GM21515 (cell line): ENCODE results near the gene LYSMD4.
"Not testable (repeated sequence)": the region's sequence is repeated elsewhere in the genome, so short reads cannot be mapped to it uniquely, and the experiment has no call there.

Source experiments
- ATAC-seq: cut with Tn5 transposase; IDR thresholded peaks from one replicate; pipeline ENCODE4 v1.9.1; 2021; ENCODE audit not compliant: unreplicated experiment

The LYSMD4 gene

DNA sequence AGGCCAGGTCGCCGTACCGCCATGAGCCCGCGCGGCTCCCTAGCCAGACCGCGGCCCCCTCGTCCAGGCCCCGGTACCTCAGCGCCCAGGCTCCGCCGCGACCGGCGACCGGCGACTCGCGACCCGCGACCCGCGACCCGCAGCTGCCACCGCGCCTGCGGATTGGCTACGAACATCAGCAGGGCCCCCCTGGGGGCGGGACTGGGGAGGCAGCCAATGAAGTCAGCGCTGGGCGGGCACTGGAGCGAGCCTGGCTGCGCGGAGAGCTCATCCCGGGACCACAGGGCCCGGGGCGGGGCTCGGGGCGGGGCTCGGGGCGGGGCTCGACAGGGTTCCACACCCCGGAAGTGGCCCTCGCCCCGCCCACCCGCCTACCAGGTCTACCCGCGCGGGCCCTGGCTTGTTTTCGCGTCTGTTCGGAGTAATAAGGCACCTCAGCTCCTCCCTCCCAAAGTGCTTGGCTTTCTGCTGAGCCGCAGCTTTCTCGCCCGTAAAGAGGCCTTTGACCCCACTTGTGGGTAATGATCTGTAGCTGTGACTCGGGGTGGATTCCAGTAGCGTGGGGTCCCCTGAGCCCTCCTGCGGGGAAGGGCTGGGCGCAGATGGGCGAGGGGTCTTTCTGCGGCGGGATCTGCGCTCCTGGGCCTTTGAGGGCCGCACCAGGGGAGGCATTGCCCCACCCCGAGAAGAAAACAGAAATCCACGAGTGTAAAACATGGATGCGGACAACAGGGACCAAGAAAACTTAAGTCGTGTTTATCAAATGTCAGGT lies at the start of gene LYSMD4:
Gene LYSMD4 (minus strand): TSS at position 170 of the 772 bp plus-strand sequence. CDS start 1,438 bp downstream, outside the sequence.
- ATAC-seq = peak; percentile 99

DNA sequence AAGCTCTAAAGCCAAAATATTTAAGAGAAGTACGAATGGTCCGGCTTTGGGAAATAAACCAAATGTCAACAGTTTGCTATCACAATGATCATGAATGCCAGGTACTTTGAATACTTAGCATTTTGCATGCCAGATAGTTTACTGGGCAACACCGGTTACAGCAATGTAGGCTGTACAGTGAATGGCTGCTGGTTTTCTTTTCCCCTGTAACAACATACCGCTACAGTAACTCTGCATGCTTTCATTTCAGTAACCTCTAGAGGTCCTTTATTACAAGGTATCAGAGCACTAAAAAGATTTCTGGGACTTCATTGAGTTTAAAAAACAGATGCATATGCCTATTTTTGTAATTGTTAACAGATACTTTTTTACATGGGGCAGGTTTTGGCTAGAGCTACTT lies 48.8 kb upstream of the LYSMD4 start:
- ATAC-seq = not testable (repeated sequence)

DNA sequence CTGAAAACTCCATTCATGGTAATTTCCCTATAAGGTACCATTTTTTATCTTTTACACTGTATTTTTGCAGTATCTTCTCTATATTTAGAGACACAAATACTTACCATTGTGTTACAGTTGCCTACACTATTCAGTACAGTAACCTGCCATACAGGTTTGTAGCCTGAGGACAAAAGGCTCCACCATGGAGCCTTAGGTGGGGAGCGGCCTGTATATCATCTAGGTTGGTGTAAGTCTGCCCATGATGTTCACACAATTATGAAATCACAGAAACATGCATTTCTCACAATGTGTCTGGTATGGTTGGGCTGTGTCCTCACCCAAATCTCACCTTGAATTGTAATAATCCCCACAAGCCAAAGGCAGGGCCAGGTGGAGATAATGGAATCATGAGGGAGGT lies 43.9 kb upstream of the LYSMD4 start:
- no peak for ATAC-seq

DNA sequence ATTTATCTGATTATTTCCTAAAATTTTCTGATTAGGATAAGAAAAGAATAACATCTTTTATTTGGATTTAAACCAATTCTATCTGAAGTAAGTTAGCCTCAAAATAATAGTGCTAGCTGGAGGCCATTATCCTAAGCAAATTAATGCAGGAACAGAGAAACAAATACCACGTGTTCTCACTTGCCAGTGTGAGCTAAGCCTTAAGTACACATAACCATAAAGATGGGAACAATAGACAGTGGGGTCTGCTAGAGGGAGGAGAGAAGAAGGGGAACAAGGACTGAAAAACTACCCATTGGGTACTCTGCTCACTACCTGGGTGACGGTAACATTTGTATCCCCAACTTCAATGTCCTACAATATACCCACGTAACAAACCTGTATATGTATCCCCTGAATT lies 31.3 kb upstream of the LYSMD4 start:
- ATAC-seq = no peak

DNA sequence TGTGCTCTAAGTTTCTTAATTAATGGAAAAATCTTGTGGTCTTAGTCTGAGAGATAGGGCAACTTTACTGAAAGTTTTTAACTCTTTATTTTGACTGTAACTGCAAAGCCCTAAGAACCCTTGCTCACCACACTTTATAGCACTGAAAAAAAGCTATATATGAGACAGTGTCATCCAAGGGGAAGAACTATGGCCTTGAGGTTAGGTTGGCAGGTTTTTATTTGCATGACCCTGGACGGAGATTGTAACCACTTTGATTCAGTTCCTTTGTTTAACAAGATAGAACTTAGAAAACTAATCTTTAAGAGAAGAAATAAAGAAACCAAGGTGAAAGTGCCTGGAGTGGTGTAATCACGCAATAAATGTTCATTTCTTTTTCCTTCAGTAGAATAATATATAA lies 30.6 kb upstream of the LYSMD4 start:
- no peak for ATAC-seq

DNA sequence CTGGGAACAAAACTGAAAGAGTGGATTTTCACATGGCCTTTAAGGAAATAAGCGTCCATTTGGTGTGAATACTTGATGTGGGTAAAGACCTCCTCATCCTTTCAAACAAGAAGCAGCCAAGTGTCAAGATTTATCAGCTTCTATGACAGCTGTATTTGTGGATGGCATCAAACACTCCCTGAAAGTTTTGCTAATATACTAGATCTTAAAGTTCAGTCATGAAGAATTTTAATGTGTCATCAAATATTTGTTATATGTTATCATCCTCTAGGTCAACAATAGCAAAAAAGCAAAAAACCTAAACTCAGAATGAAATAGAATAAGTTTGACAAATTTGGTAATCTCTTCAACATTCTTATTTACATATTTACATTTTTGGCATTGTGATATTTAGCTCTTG lies 29.1 kb upstream of the LYSMD4 start:
- no peak for ATAC-seq

DNA sequence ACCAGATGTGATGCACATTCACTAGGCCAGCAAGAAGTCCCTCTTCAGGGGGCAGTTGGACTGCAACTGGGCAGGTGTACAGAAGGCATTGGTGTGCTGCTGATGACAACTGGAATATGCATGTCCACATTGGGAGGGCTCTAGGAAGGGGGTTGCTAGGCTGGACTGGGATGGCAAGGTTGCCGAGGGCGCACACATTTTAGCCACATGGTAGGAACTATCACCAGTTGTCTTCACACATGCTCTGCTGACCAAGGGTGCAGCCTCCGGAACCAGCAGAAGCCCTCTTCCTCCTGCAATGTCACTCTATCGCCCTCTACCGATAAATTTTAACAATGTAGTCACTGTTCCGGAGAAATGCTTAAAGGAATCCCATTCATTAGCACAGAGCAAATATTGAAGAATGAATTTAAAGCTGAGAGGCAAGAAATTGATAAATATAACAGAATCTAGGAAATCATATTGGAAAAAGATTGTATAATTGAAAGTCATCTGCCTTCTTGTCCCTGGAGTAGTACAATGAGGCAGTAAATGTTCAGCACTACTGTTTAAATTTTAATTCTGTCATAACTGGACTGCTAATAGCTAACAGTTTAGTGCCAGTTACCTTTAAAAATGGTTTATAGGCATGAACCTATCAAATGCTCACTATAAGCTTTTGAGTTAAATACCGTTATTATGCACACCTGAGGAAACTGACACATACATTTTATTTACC lies 22.6 kb upstream of the LYSMD4 start:
- peak; percentile 89 for ATAC-seq

DNA sequence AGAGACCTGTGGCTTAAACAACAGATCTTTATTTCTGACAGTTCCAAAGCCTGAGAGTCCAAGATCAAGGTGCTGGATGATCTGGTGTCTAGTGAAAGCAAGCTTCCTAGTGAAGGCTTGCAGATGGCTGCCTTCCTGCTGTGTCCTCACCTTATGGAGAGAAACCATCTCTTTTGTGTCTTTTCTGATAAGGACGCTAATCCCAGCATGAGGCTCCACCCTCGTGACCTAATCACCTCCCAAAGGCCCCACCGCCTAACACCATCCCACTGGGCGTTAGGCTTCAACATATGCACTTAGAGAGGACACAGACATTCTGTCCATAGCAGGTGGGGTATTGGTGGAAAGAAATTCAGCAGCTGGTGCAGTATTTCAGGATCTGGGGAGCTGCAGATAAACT lies 19.8 kb upstream of the LYSMD4 start:
- ATAC-seq = no peak

DNA sequence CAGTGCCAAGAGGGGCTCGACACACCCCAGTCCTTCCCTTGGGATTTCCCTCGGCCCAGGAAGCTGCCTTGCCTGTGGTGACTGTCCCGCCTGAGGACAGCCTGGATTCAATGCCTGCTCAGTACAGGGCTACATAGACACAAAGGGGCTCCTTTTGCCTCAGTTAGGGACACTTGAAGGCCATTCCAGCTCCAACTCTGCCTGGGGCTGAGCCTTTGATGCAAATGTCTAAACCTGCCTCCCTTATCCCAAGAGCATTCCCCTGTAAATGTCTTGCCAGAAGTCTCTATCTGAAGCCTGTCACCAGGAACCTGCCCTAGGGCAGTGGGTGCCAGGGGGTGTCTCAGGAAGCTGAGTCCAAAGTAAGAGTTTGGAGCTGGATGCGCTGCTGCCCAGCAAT lies 19.3 kb upstream of the LYSMD4 start:
- no peak for ATAC-seq

DNA sequence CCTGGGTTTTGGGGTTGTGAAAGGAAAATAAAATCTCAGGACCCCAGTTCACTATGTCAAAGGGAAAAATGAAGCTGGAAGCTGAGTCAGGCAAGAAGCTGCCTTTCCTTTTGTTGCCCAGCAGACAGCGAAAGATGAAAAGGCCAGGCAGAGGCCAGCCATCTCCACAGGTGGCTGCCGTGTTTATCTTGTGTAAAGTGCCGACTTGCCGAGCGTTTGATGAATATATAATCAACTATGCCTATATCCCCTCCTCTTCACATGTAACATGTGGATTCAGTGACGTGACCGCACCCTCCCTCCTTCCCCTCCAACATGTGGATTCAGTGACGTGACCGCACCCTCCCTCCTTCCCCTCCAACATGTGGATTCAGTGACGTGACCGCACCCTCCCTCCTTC lies 17.1 kb upstream of the LYSMD4 start:
- not testable (repeated sequence) for ATAC-seq

DNA sequence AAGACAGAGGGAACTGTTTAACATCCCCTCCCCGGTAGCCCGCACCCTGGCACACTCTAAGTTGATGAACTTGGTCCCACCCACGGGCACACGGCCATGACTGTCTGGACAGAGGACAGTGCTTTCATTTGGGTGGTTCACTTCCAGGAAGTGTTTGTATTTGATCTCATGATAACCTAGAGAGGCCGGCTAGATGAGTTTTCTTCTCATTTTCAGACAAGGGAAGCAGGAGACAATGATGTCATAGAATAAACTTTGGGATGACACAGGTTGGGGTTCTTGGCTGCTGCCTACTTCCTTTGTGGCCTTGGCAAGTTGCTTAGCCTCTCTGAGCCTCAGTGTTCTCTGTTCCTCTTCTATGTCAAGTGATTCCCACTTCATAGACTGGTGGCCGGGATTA lies 16.1 kb upstream of the LYSMD4 start:
- ATAC-seq = no peak

DNA sequence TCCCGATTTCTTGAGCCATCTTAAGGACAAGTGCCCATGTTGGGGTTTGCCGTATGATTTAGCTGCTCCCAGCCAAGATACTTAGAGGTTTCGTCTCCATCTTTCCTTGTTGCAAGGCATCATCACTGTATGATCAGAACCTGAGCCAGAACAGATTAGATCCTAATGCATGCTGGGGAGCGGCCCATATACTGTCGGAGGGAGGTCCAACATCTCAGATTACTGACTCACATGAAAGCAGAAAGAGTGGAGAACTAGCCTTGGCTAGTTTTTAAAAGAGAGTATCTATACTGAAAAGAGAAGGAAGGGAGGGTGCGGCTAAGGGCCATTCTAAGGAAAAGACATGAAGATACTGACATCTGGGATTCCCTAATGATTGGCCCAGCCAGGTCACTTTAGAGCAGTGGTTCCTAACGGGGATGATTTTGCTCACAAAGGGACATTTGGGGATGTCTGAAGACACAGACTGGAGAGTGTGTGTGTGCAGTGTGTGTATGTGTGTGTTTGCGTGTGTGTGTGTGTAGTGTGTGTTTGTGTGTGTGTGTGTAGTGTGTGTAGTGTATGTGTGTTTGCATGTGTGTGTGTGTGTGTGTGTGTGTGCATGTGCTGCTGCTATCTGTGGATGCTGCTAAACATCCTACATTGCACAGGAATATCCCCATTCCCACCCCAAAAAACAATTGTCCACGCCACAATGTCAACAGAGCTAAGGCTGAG lies 12.3 kb upstream of the LYSMD4 start:
- no peak for ATAC-seq

DNA sequence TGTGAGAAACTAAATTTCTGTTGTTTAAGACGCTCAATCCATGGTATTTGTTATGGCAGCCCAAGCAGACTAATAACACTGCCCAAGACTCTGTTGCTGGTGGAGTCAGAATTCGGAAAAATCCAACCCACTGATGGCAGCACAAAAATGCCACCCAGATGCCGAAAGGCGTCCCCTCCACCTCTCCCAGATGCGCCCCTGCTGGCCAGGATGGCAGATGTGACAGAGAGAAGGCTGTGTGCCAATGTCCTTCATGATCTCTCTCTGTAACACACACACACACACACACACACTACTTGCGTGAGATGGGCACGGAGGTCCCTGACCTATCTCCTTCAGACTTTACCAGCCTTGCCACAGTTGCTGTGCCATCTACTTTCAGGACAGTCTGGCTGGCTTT lies 10.9 kb upstream of the LYSMD4 start:
- ATAC-seq = no peak

DNA sequence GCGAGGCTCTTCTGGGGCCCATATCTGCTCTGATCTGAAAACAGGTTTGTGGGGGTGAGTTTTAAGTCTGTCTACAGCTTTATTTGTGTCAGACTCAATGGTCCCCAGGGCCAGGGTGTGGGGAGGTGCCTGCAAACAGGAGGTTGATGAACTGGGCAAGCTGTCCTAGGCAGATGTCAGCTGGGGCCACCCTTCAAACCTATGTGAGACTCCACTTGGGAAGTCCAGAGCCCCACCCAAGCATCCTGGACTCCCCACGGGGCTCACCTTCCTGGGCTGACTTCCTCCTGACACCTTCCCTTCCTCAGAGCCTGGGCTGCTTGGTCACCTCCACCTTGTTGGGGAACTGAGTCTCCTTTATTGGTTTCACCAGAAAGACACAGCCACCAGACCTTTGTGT lies 8.6 kb upstream of the LYSMD4 start:
- no peak for ATAC-seq

DNA sequence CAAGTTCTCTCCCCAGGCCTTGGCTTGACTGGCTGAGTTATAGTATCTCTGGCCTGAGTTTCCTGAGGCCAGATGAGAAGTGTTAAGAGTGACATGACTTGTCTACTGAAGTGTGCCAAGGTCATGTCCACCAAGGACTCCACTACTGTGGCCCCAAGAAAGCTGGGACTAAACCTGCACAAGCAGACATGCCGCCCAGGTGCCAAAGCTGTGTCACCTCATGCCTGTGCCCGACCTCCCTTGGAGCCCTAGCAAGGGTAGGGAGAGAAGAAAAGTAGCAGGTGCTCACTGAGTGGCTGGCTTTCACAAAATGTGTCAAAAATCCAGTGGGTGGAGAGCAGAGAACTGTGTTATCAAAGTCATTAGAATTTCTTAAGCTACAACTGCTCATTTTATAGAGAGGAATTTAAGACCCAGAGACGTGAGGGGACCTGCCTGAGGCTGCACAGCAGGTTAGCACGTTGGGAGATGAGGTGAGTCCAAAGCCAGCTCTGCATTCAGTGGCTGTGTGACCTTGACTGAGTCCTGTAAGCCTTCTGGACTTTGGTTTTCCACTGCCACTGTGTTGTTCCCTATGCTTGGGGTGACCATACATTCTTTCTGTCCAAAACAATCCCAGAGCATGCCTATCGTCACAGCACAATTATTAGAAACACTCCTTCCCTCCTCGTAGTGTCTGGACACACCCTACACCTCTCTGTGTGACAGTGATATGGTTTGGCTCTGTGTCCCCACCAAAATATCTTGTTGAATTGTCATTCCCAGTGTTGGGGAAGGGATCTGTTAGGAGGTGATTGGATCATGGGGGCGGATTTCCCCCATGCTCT lies 5.0 kb upstream of the LYSMD4 start:
- no peak for ATAC-seq

DNA sequence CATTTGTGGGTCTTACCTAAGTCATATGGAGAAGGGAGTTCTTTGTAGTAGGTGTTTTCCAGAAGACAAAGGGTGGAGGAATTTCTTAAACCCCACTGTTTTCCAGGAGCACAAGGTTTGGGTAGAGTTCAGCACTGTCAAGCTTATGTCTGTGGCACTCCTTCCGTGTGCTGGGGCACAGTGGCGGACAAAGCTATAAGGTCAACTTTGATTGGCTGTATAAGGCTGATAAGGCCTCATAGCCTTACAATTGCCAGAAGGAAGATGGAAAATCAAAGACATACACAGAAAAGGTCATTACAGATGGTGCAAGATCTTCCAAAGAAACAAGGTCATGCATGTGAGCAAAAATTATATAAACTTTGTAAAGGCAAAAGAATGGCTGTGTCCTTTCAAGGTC lies 3.5 kb upstream of the LYSMD4 start:
- no peak for ATAC-seq

DNA sequence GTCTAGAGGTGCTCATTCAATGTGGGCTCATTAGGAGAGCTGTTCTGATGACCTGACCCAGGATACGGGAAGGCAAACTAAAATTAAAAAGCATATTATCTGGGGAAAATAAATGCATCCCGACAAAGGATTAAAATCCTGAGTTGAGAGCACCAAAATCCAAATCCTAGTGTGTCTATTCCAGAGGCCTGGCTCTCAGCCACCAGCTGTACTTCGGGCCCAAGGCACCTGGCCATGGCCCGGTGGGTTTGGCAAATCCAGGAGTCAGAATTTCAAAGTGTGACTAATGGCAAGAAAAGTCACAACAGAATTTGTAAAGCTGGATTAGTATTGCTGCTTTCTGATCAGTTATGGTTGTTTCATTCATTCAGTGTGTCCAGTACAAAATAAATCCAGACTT lies 2.6 kb upstream of the LYSMD4 start:
- ATAC-seq = no peak

DNA sequence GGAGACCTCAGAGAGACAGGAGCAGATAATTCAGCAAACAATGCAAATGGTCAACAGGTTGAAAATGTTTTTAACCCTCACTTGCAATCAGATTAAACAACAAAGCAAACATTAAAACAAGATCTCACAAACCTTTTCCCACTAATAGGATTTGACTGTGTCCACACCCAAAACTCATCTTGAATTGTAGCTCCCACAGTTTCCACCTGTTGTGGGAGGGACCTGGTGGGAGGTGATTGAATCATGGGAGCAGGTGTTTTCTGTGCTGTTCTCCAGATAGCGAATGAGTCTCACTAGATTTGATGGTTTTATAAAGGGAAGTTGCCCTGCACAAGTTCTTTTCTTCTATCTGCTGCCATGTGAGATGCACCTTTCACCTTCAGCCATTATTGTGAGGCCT lies 1.3 kb upstream of the LYSMD4 start:
- no peak for ATAC-seq

DNA sequence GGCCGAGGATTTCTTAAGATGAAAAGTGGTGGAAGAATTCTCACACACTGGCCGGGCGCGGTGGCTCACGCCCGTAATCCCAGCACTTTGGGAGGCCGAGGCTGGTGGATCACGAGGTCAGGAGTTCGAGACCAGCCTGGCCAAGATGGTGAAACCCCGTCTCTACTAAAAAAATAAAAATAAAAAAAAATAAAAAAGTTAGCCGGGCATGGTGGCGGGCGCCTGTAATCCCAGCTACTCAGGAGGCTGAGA lies 729 bp upstream of the LYSMD4 start:
- ATAC-seq = not testable (repeated sequence)

DNA sequence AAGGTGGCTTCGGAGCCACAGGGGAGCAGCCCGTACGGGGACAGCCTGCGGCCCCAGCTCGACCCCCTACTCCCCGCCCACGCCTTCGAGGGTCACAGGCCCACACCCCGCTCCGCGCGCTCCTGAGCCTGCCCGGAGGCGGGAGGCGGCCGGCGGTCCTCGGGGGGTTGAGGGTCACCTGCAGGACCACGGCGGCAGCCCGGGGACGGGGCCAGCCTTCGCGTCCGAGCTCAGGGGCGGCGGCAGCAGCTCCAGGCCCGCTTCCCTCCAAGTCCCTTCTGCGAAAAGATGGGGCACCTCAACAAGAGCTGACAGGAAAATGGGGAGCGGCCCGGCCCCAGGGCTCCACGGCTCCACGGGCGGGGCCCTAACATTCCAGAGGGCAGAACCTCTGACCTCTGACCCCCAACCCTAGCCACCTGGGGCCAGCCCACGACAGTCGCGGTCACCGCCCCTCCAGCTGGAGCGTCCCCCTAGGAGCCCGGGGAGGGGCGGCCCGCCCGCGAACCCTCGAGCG lies 428 bp downstream of the LYSMD4 start:
- peak; percentile 32 for ATAC-seq

DNA sequence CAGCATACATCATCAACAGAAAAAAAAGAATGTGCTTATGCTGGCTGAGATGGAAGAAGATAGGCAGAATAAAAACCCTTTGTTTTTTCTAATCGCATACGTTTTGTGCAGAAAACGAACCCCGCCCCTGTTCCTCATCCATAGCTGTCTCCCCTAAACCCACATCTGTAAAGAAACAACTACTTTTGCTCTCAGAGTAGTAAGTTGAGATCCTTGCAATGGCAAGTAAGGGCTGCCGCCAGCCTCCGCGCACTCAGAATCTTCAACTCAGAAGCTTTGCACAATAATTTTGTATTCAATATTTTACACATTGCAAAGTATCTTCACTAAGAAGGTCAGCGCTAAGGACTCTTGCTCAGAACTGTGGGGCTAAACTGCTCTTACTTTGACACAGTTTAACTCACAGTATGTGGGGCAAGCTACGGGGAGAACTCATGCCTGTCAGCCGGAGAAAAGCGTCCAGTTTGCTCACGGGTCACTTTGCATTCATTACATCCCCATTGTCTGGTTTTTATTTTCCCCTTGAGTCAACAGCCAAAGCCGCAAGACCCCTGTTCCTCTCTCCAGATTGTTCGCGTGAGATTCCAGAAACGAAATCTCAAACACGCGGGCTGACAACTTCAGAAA lies 1.0 kb downstream of the LYSMD4 start:
- ATAC-seq = no peak
